ENCODE data around the gene STK11IP. TPM values are rescaled to one million over a fixed set of nuclear protein-coding genes. Genes with fewer than 3 reads are reported as not detected.

The STK11IP gene
- total RNA-seq, 2 experiments from 2014 or later, result 23.5 to 26.1 TPM

GRCh38 chr2:219596954-219597551, 604 bp upstream of the STK11IP start:
- Mint-ChIP-seq H3K27me3 (peaks cover 4% of the 10 kb centered on the region), H3K36me3 (ENCODE audit: low read depth) (peaks cover 5% of the 10 kb centered on the region), H3K9me3 (ENCODE audit: low read depth) (no peaks in the 10 kb centered on the region), H3K4me1 (peaks cover 16% of the 10 kb centered on the region), H3K27ac (peak overlapping the region; percentile 97), H3K4me3 (peak overlapping the region; percentile 82)
- ATAC-seq (peak; percentile 1), DNase-seq (no peak)
- intact Hi-C loops (cut with DNase I, micrococcal nuclease), result loop anchor here (1.0 to 5.0 kb wide), 8 partner anchors 26 to 419 kb away; partner anchors contain the start of genes CHPF (in 2 of the 2), DNAJB2 (in 1 of the 2), GMPPA (in 1 of the 2) and OBSL1 (in 1 of the 2)
- POLR2A ChIA-PET, result no interaction called here
- CTCF ChIA-PET, result interaction anchor here (0.6 to 3.5 kb wide), 14 partner anchors 26 to 193 kb away, joined by 3 to 29 read pairs (median 4); partner anchors contain the start of genes CHPF and TMEM198

- H3K4me3 Mint-ChIP-seq, result peak overlapping the region; percentile 82
- no peak for DNase-seq
- intact Hi-C loops (cut with DNase I, micrococcal nuclease), result loop anchor here (1.0 to 5.0 kb wide), 6 partner anchors 44 to 1328 kb away; partner anchors contain the start of genes AAMP (in 1 of the 2), GMPPA (in 1 of the 2), PNKD (in 1 of the 2) and TUBA4A (in 1 of the 2)
- peak overlapping the region; percentile 97 for H3K27ac Mint-ChIP-seq
- no peak for ATAC-seq
- peaks cover 16% of the 10 kb centered on the region for H3K4me1 Mint-ChIP-seq
- peaks cover 6% of the 10 kb centered on the region for H3K36me3 Mint-ChIP-seq (ENCODE audit: low read depth)
- CTCF ChIA-PET, result interaction anchor here (1.3 to 3.5 kb wide), 6 partner anchors 39 to 91 kb away, joined by 4 to 29 read pairs (median 7); partner anchors contain the start of genes CHPF and TMEM198
- H3K9me3 Mint-ChIP-seq (ENCODE audit: low read depth), result no peaks in the 10 kb centered on the region
- POLR2A ChIA-PET, result no interaction called here
- no peaks in the 10 kb centered on the region for H3K27me3 Mint-ChIP-seq
Observed at GRCh38 chr2:219598308-219599078, 836 bp downstream of the STK11IP start.

- H3K4me3 Mint-ChIP-seq, result no peak overlapping the region
- POLR2A ChIA-PET, result no interaction called here
Observed at GRCh38 chr2:219603771-219604170, 6.1 kb downstream of the STK11IP start.

GRCh38 chr2:219605607-219605954, 7.9 kb downstream of the STK11IP start:
- no peak overlapping the region for H3K27ac Mint-ChIP-seq
- no peaks in the 10 kb centered on the region for H3K27me3 Mint-ChIP-seq
- H3K4me3 Mint-ChIP-seq, result no peak overlapping the region
- CTCF ChIA-PET, result interaction anchor here (1.0 kb wide), 1 partner anchor 45 kb away, joined by 4 read pairs; no protein-coding TSS in a partner anchor
- POLR2A ChIA-PET, result no interaction called here
- no peaks in the 10 kb centered on the region for H3K9me3 Mint-ChIP-seq (ENCODE audit: low read depth)
- H3K36me3 Mint-ChIP-seq (ENCODE audit: low read depth), result peaks cover 32% of the 10 kb centered on the region
- intact Hi-C loops (cut with DNase I, micrococcal nuclease), result no loop called here
- ATAC-seq, result no peak
- DNase-seq, result no peak
- no peaks in the 10 kb centered on the region for H3K4me1 Mint-ChIP-seq

More at GRCh38 chr2:219603771-219604170, 6.1 kb downstream of the STK11IP start:
- CTCF ChIA-PET, result no interaction called here
- Mint-ChIP-seq H3K4me1 (peaks cover 6% of the 10 kb centered on the region), H3K27me3 (no peaks in the 10 kb centered on the region), H3K9me3 (ENCODE audit: low read depth) (no peaks in the 10 kb centered on the region), H3K36me3 (ENCODE audit: low read depth) (peaks cover 29% of the 10 kb centered on the region), H3K27ac (no peak overlapping the region)
- intact Hi-C loops (cut with DNase I, micrococcal nuclease), result no loop called here
- ATAC-seq (no peak), DNase-seq (no peak)

GRCh38 chr2:219607931-219608330, 10.3 kb downstream of the STK11IP start:
- Mint-ChIP-seq H3K36me3 (ENCODE audit: low read depth) (peaks cover 38% of the 10 kb centered on the region), H3K27ac (no peak overlapping the region), H3K27me3 (no peaks in the 10 kb centered on the region), H3K9me3 (ENCODE audit: low read depth) (no peaks in the 10 kb centered on the region), H3K4me1 (peaks cover 9% of the 10 kb centered on the region), H3K4me3 (no peak overlapping the region)
- ATAC-seq (no peak), DNase-seq (no peak)
- POLR2A ChIA-PET, result no interaction called here
- CTCF ChIA-PET, result no interaction called here
- intact Hi-C loops (cut with DNase I, micrococcal nuclease), result no loop called here

GRCh38 chr2:219608399-219608964, 10.8 kb downstream of the STK11IP start:
- Mint-ChIP-seq H3K9me3 (ENCODE audit: low read depth) (no peaks in the 10 kb centered on the region), H3K4me1 (peaks cover 10% of the 10 kb centered on the region), H3K4me3 (no peak overlapping the region), H3K27me3 (no peaks in the 10 kb centered on the region), H3K27ac (no peak overlapping the region), H3K36me3 (ENCODE audit: low read depth) (peaks cover 36% of the 10 kb centered on the region)
- ATAC-seq, result no peak
- CTCF ChIA-PET, result no interaction called here
- no peak for DNase-seq
- POLR2A ChIA-PET, result no interaction called here
- intact Hi-C loops (cut with DNase I, micrococcal nuclease), result no loop called here

- intact Hi-C loops (cut with DNase I, micrococcal nuclease), result no loop called here
- no peak for DNase-seq
- Mint-ChIP-seq H3K4me3 (no peak overlapping the region), H3K27ac (no peak overlapping the region), H3K27me3 (no peaks in the 10 kb centered on the region), H3K4me1 (peaks cover 10% of the 10 kb centered on the region), H3K9me3 (ENCODE audit: low read depth) (no peaks in the 10 kb centered on the region), H3K36me3 (ENCODE audit: low read depth) (peaks cover 30% of the 10 kb centered on the region)
- ChIA-PET CTCF (interaction anchor here (0.8 kb wide), 1 partner anchor 68 kb away, joined by 3 read pairs; no protein-coding TSS in a partner anchor), POLR2A (no interaction called here)
- ATAC-seq, result no peak
Observed at GRCh38 chr2:219609149-219609750, 11.6 kb downstream of the STK11IP start.

GRCh38 chr2:219611306-219611705, 13.6 kb downstream of the STK11IP start:
- Mint-ChIP-seq H3K36me3 (ENCODE audit: low read depth) (peaks cover 24% of the 10 kb centered on the region), H3K9me3 (ENCODE audit: low read depth) (no peaks in the 10 kb centered on the region), H3K27ac (no peak overlapping the region), H3K27me3 (no peaks in the 10 kb centered on the region), H3K4me3 (no peak overlapping the region), H3K4me1 (peaks cover 10% of the 10 kb centered on the region)
- ChIA-PET CTCF (interaction anchor here (0.8 to 1.2 kb wide), 2 partner anchors 8 to 32 kb away, joined by 3 to 4 read pairs; no protein-coding TSS in a partner anchor), POLR2A (no interaction called here)
- no peak for ATAC-seq
- no peak for DNase-seq
- intact Hi-C loops (cut with DNase I, micrococcal nuclease), result no loop called here

- intact Hi-C loops (cut with DNase I, micrococcal nuclease), result no loop called here
- no peaks in the 10 kb centered on the region for H3K27me3 Mint-ChIP-seq
- DNase-seq, result no peak
- H3K4me3 Mint-ChIP-seq, result no peak overlapping the region
- CTCF ChIA-PET, result interaction anchor here (1.2 kb wide), 1 partner anchor 31 kb away, joined by 4 read pairs; no protein-coding TSS in a partner anchor
- no peak overlapping the region for H3K27ac Mint-ChIP-seq
- H3K4me1 Mint-ChIP-seq, result peaks cover 10% of the 10 kb centered on the region
- H3K36me3 Mint-ChIP-seq (ENCODE audit: low read depth), result peaks cover 20% of the 10 kb centered on the region
- no peaks in the 10 kb centered on the region for H3K9me3 Mint-ChIP-seq (ENCODE audit: low read depth)
- POLR2A ChIA-PET, result no interaction called here
- no peak for ATAC-seq
Observed at GRCh38 chr2:219611866-219612576, 14.4 kb downstream of the STK11IP start.

GRCh38 chr2:219612577-219613286, 15.1 kb downstream of the STK11IP start:
- CTCF ChIA-PET, result interaction anchor here (0.6 to 1.2 kb wide), 2 partner anchors 31 to 736 kb away, joined by 3 to 4 read pairs; no protein-coding TSS in a partner anchor
- no peaks in the 10 kb centered on the region for H3K9me3 Mint-ChIP-seq (ENCODE audit: low read depth)

More at GRCh38 chr2:219612577-219613286, 15.1 kb downstream of the STK11IP start:
- H3K36me3 Mint-ChIP-seq (ENCODE audit: low read depth), result peaks cover 18% of the 10 kb centered on the region
- DNase-seq (peak; percentile 21), ATAC-seq (no peak)
- intact Hi-C loops (cut with DNase I, micrococcal nuclease), result no loop called here
- no peak overlapping the region for H3K27ac Mint-ChIP-seq
- H3K4me3 Mint-ChIP-seq, result no peak overlapping the region
- no peaks in the 10 kb centered on the region for H3K27me3 Mint-ChIP-seq
- POLR2A ChIA-PET, result no interaction called here
- H3K4me1 Mint-ChIP-seq, result peaks cover 10% of the 10 kb centered on the region

Measured in activated CD4-positive, alpha-beta T cell treated with anti-CD3 and anti-CD28 coated beads for 36 hours (primary cell).